NCI-H146 (cell line): Measurements from ENCODE around the gene RAG2.

Source experiments
- DNase-seq: peaks from one replicate; lab custom pipeline; 2025; lab: John Stamatoyannopoulos, UW

RAG2 gene

DNA sequence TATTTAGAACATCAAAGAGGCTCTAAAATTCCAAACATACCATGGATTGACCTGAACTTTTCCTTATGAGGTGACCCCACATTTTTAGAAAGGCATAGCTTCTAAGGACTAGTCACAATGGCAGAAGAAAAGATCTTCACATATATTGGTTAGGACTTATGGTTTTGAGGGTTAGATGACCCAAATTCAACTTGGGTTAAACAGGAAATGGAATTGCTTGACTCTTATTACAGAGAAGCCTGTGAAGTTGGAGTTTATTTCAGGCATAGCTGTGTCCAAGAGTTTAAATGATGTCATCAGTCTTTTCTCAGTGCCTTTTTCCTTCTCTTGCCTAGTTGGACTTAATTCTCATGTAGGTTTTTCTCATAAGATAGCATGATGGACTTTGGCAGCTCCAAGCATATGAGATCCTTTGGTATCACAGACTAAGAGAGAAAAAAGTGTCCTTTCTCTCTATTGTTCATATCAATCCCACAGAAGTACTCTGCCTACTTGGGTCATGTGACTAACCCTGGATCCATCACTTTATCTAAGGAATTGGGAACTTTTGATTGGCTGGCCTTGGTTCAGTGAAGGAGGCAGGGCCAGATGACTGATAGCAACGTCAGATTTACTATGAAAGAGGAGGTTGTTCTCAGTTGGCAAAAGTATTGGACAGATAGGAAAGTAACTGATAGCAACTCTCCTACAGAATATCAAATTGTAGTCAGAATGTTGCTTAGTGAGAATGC is 47.5 kb downstream of the RAG2 start:
- DNase-seq: no peak
